Measurements from ENCODE around the gene SBF2.

GRCh38 chr11:10318527-10318802 is 24.4 kb upstream of the SBF2 start:
- TF ChIP-seq POLR2A (IDR thresholded peaks at IDR 0.05): no peak
- TF ChIP-seq, protein P1, sequence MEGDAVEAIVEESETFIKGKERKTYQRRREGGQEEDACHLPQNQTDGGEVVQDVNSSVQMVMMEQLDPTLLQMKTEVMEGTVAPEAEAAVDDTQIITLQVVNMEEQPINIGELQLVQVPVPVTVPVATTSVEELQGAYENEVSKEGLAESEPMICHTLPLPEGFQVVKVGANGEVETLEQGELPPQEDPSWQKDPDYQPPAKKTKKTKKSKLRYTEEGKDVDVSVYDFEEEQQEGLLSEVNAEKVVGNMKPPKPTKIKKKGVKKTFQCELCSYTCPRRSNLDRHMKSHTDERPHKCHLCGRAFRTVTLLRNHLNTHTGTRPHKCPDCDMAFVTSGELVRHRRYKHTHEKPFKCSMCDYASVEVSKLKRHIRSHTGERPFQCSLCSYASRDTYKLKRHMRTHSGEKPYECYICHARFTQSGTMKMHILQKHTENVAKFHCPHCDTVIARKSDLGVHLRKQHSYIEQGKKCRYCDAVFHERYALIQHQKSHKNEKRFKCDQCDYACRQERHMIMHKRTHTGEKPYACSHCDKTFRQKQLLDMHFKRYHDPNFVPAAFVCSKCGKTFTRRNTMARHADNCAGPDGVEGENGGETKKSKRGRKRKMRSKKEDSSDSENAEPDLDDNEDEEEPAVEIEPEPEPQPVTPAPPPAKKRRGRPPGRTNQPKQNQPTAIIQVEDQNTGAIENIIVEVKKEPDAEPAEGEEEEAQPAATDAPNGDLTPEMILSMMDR (IDR thresholded peaks at IDR 0.05 in 8 of 11, conservative IDR thresholded peaks at IDR 0.05 in 3 of 11): no peak

All from spleen (tissue), 7 donors.